HepG2 (cell line): ENCODE data around the gene ARMC5. TPM values are rescaled to one million over a fixed set of nuclear protein-coding genes. Genes with fewer than 3 reads are reported as not detected.
A peak's percentile ranks its signal among the peaks of the same experiment; 100 is the strongest.

Experiments used
- ASH2L ChIP-seq: fragments of 300-600, 200-600 bp; sonication (generic); IDR thresholded peaks from 2 replicates; pipeline ENCODE4 v1.7.0; 2017; ENCODE audit warnings: low read depth, mild to moderate bottlenecking, moderate library complexity, mixed read lengths, low read length; ENCODE audit not compliant: insufficient read length
- ATF1 ChIP-seq: IDR thresholded peaks from 2 replicates; pipeline ENCODE4 v1.6.1; 2016; ENCODE audit warnings: mild to moderate bottlenecking, control low read depth
- CCDC6 ChIP-seq: sonication (generic); formaldehyde crosslinking; IDR thresholded peaks from 2 replicates; pipeline ENCODE4 v1.8.1; 2022; ENCODE audit warnings: mild to moderate bottlenecking, missing genetic modification reagents, moderate library complexity
- ELF1 ChIP-seq: sonication (generic); formaldehyde crosslinking; IDR thresholded peaks from 2 replicates; pipeline ENCODE4 v1.4.0; 2020; ENCODE audit warnings: missing genetic modification reagents
- EP300 ChIP-seq, 3 experiments: sonication (generic) in 1 of 3; formaldehyde crosslinking in 1 of 3; IDR thresholded peaks; 2 replicates each; pipeline versions ENCODE4 v1.5.1 to v1.6.1; 2011 to 2020; ENCODE audit warnings: low read depth in 2 of 3, low read length in 2 of 3, borderline replicate concordance in 1 of 3, improper control_type of control experiment in 1 of 3, mild to moderate bottlenecking in 1 of 3, missing genetic modification reagents in 1 of 3, moderate library complexity in 1 of 3
- ESRRA ChIP-seq: sonication (generic); formaldehyde crosslinking; IDR thresholded peaks from 2 replicates; pipeline ENCODE4 v1.5.1; 2020; ENCODE audit warnings: mild to moderate bottlenecking, low read depth, missing genetic modification reagents
- HBP1 ChIP-seq: IDR thresholded peaks from 2 replicates; pipeline ENCODE4 v1.6.1; 2016; ENCODE audit warnings: low read depth, control low read depth
- PLRG1 ChIP-seq: fragments of 450-650 bp; conservative IDR thresholded peaks from 2 replicates; pipeline ENCODE4 v1.6.1; 2016
- PLSCR1 ChIP-seq: sonication (generic); formaldehyde crosslinking; IDR thresholded peaks from 2 replicates; pipeline ENCODE4 v1.5.0; 2020; ENCODE audit warnings: missing genetic modification reagents, mild to moderate bottlenecking, borderline replicate concordance
- POLR2A ChIP-seq, 2 experiments: IDR thresholded peaks; 2 replicates each; pipeline ENCODE4 v1.6.1; 2011; ENCODE audit warnings: low read depth in 2 of 2, low read length in 2 of 2, mild to moderate bottlenecking in 1 of 2, moderate library complexity in 1 of 2; ENCODE audit not compliant: insufficient read depth in 1 of 2
- SAP130 ChIP-seq: IDR thresholded peaks from 2 replicates; pipeline ENCODE4 v1.6.1; 2016; ENCODE audit warnings: low read depth
- XBP1 ChIP-seq: sonication (generic); formaldehyde crosslinking; IDR thresholded peaks from 2 replicates; pipeline ENCODE4 v1.5.0; 2020; ENCODE audit warnings: missing genetic modification reagents
- ZNF570 ChIP-seq: sonication (generic); formaldehyde crosslinking; IDR thresholded peaks from 2 replicates; pipeline ENCODE4 v1.4.0; 2020; ENCODE audit warnings: mild to moderate bottlenecking, missing genetic modification reagents, borderline replicate concordance
- ZNF609 ChIP-seq: sonication (generic); formaldehyde crosslinking; IDR thresholded peaks from 2 replicates; pipeline ENCODE4 v1.4.0; 2020; ENCODE audit warnings: mild to moderate bottlenecking, missing genetic modification reagents, borderline replicate concordance
- ZNF772 ChIP-seq: sonication (generic); formaldehyde crosslinking; IDR thresholded peaks from 2 replicates; pipeline ENCODE4 v1.5.0; 2020; ENCODE audit warnings: mild to moderate bottlenecking, missing genetic modification reagents
- ZNF878 ChIP-seq: sonication (generic); formaldehyde crosslinking; IDR thresholded peaks from 2 replicates; pipeline ENCODE4 v1.8.1; 2023; ENCODE audit warnings: mild to moderate bottlenecking, missing genetic modification reagents, moderate library complexity
- polyA plus RNA-seq, 8 experiments: library from polyadenylated mRNA; depleted of rRNA in 3 of 8; stranded (reverse) in 7 of 8; unstranded in 1 of 8; fragments of >200 nt; fragmentation: Illumina TruSeq in 4 of 8; extraction: Trizol in 4 of 8; gene quantifications; 2 replicates each; pipeline versions ENCODE4 v1.2.1 to v1.2.3, GENCODE V29; 2011 to 2016; ENCODE audit warnings: low read depth in 4 of 8, missing spikeins in 1 of 8, mixed read lengths in 1 of 8; ENCODE audit not compliant: insufficient read depth in 1 of 8
- total RNA-seq, 5 experiments: library from RNA; depleted of rRNA; stranded (reverse); fragments of >200 nt; fragmentation: Illumina TruSeq; extraction: Trizol; gene quantifications; 2 replicates each; pipeline ENCODE4 v1.2.3, GENCODE V29; 2016; ENCODE audit warnings: low read depth in 1 of 5
- TF ChIP-seq, protein P1 (sequence below): IDR thresholded peaks from 2 replicates; pipeline ENCODE4 v1.6.1; 2016; ENCODE audit warnings: mild to moderate bottlenecking, missing biosample characterization, missing genetic modification reagents
- TF ChIP-seq, protein P2 (sequence below): sonication (generic); formaldehyde crosslinking; IDR thresholded peaks from 2 replicates; pipeline ENCODE4 v1.9.0; 2021; ENCODE audit warnings: missing genetic modification reagents, mild to moderate bottlenecking, borderline replicate concordance
- TF ChIP-seq, protein P3 (sequence below): sonication (generic); formaldehyde crosslinking; IDR thresholded peaks from 2 replicates; pipeline ENCODE4 v1.8.1; 2023; ENCODE audit warnings: mild to moderate bottlenecking, missing genetic modification reagents

Gene ARMC5
- total and polyA plus RNA-seq, 2 of the 13 experiments (the other 11 are each of a cell fraction or from before 2014, with no cell fraction given) = 10.8 to 22.3 TPM

GRCh38 chr16:31453255-31454204 is 5.8 kb upstream of the ARMC5 start (continued):
- TF ChIP-seq ZNF609 (CRISPR knock-in tag) = peak; percentile 14; the same call in 1 of the 2 replicates
- TF ChIP-seq, protein P1, sequence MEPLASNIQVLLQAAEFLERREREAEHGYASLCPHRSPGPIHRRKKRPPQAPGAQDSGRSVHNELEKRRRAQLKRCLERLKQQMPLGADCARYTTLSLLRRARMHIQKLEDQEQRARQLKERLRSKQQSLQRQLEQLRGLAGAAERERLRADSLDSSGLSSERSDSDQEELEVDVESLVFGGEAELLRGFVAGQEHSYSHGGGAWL (CRISPR knock-in tag) = no peak
- TF ChIP-seq ATF1 (CRISPR knock-in tag) = no peak
- TF ChIP-seq EP300 (IDR thresholded peaks at IDR 0.05; ENCODE audit: low read depth in 2 of 2, low read length in 2 of 2) = no peak
- TF ChIP-seq EP300 (CRISPR knock-in tag; IDR thresholded peaks at IDR 0.05; ENCODE audit: borderline replicate concordance) = no peak
- no peak for TF ChIP-seq PLRG1
- TF ChIP-seq ZNF878 = no peak
- TF ChIP-seq CCDC6 (CRISPR knock-in tag) = 0 out of 2 replicates have a peak, but pooled peaks have one; percentile 53
- TF ChIP-seq POLR2A (IDR thresholded peaks at IDR 0.05; ENCODE audit: insufficient read depth in 1 of 2, low read depth in 2 of 2, low read length in 2 of 2) = peak in 1 of 2 experiments; percentile 65; a peak in 2 of 4 replicates
- no peak for TF ChIP-seq ELF1 (CRISPR knock-in tag)
- TF ChIP-seq PLSCR1 (CRISPR knock-in tag) = no peak
- TF ChIP-seq ASH2L = no peak
- no peak for TF ChIP-seq XBP1 (CRISPR knock-in tag)
- TF ChIP-seq ZNF570 (CRISPR knock-in tag) = no peak
- TF ChIP-seq, protein P2, sequence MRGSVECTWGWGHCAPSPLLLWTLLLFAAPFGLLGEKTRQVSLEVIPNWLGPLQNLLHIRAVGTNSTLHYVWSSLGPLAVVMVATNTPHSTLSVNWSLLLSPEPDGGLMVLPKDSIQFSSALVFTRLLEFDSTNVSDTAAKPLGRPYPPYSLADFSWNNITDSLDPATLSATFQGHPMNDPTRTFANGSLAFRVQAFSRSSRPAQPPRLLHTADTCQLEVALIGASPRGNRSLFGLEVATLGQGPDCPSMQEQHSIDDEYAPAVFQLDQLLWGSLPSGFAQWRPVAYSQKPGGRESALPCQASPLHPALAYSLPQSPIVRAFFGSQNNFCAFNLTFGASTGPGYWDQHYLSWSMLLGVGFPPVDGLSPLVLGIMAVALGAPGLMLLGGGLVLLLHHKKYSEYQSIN (CRISPR knock-in tag) = no peak
- TF ChIP-seq, protein P3, sequence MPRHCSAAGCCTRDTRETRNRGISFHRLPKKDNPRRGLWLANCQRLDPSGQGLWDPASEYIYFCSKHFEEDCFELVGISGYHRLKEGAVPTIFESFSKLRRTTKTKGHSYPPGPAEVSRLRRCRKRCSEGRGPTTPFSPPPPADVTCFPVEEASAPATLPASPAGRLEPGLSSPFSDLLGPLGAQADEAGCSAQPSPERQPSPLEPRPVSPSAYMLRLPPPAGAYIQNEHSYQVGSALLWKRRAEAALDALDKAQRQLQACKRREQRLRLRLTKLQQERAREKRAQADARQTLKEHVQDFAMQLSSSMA (CRISPR knock-in tag) = no peak
- TF ChIP-seq ZNF772 (CRISPR knock-in tag) = peak; percentile 25; the same call in 1 of the 2 replicates
- peak; percentile 61 for TF ChIP-seq SAP130
- no peak for TF ChIP-seq HBP1 (CRISPR knock-in tag)
- TF ChIP-seq ESRRA (CRISPR knock-in tag) = no peak; the same call in 1 of the 2 replicates
